HG03196 (cell line): ENCODE results near the gene MPV17L.
"Not testable (repeated sequence)": the region's sequence is repeated elsewhere in the genome, so short reads cannot be mapped to it uniquely, and the experiment has no call there.

Experiments
- ATAC-seq: cut with Tn5 transposase; IDR thresholded peaks from one replicate; pipeline ENCODE4 v1.9.1; 2021; ENCODE audit not compliant: unreplicated experiment

Gene MPV17L

DNA sequence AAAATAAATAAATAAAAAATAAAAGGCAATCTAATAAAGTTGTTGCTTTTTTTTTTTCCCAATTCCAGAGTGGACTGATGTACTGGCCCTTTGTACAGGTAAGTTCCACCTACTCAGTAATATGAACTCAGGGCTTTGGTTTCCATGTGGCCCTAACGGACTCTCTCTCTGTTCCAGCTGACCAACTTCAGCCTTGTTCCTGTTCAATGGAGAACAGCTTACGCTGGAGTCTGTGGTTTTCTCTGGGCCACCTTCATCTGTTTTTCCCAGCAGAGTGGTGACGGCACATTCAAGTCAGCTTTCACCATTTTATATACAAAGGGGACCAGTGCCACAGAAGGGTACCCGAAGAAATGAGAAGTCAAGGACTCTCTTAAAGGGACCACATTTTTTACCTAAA is 12.2 kb downstream of the MPV17L start:
- ATAC-seq: not testable (repeated sequence)

DNA sequence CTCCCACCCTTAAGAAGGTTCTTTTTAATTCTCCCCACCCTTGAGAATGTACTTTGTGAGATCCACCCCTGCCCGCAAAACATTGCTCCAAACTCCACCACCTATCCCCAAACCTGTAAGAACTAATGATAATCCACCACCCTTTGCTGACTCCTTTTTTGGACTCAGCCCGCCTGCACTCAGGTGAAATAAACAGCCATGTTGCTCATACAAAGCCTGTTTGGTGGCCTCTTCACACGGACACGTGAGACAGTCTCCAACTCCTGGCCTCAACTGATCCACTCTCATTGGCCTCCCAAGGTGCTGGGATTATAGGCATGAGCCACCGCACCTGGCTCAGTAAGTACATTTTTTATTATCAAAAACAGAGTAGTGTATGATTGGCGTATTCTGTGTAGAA is 13.9 kb downstream of the MPV17L start:
- ATAC-seq: not testable (repeated sequence)

GRCh38 chr16:15415511-15415985 is 20.0 kb downstream of the MPV17L start:
- ATAC-seq: no peak

DNA sequence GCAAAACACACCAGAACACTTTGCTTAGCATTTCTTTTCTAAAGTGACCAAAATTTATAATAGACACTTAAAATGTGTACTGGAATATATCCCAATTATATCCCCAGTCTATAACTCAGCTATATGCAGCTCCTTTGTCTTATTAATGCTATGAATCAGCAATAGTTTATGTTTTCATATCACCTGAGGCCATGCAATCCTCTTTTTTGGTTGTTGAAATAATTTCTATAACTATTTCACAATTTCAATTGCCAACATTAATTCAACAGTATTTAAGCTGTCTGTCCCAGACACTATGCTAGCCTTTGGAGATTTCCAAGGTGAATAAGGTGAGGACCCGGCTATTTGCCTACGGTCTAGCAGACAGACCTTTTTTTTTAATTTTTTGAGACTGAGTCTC is 21.6 kb downstream of the MPV17L start:
- no peak for ATAC-seq

DNA sequence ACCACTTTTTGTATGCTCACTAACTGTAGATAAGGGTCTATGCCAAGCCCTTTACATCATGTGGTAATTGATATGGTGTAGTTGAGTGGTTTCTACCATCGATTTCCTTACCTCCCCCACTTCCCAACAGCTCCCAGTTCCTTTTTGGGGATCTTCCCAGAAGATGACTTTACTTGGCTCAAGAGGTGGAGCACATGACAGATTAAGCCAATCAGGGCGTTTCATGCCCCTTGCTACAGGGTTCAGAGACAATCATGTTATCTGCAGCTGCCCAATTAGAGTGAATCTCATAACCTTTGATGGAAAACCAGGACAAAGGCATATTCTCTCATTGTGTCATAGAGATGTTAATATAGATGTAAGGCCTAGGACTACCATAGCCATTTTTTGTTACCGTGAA is 22.7 kb downstream of the MPV17L start:
- no peak for ATAC-seq

DNA sequence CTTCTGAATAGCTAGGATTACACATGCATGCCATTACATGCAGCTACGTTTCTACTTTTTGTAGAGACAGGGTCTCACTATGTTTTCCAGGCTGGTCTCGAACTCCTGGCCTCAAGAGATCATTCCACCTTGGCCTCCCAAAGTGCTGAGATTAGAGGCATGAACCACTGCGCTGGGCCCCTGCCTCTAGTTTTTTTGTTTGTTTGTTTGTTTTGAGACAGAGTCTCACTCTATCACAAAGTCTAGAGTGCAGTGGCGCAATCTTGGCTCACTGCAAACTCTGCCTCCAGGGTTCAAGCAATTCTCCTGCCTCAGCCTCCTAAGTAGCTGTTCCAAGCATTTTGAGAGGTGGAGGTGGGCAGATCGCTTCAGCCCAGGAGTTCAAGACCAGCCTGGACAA is 26.1 kb downstream of the MPV17L start:
- ATAC-seq: not testable (repeated sequence)

DNA sequence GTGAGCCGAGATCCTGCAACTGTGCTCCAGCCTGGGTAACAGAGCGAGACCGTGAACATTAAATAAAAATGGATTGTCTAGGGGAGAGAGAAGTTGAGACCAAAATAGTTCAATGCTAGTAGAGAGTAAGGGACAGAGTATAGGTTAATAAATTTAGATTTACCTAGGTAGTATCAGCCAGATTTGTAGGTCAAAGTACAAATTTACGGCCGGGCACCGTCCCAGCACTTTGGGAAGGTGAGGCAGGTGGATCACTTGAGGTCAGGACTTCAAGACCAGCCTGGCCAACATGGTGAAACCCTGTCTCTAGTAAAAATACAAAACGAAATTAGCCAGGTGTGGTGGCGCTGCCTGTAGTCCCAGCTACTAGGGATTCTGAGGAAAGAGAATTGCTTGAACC is 26.7 kb downstream of the MPV17L start:
- no peak for ATAC-seq

DNA sequence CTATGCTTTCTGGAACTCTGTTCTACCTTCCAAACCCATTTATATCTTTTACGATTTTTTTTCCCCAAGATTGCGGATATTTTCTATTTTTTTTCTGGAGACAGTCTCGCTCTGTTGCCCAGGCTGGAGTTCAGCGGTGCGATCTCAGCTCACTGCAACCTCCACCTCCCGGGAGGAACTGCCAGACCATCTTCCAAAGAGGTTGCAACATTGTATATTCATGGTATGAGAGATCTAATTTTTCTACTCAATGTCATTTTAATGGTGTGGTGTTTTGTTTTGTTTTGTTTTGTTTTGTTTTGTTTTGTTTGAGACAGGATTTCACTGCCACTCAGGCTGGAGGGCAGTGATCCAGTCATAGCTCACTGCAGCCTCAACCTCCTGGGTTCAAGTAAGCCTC is 30.3 kb downstream of the MPV17L start:
- no peak for ATAC-seq

- ATAC-seq: no peak
These were observed 31.2 kb downstream of the MPV17L start for GRCh38 chr16:15426796-15427195.

GRCh38 chr16:15427648-15428239 is 32.2 kb downstream of the MPV17L start:
- ATAC-seq: no peak

DNA sequence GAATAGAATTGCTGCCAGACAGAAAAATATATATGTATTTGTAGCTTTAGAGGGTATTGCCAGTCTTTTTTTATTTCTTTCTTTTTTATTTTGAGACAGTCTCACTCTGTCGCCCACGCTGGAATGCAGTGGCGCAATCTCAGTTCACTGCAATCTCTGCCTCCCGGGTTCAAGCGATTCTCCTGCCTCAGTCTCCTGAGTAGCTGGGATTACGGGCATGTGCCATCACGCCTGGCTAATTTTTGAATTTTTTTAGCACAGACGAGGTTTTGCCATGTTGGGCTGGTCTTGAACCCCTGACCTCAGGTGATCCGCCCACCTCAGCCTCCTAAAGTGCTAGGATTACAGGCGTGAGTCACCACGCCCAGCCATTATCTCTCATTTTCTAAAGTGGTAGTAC is 35.3 kb downstream of the MPV17L start:
- ATAC-seq: not testable (repeated sequence)

DNA sequence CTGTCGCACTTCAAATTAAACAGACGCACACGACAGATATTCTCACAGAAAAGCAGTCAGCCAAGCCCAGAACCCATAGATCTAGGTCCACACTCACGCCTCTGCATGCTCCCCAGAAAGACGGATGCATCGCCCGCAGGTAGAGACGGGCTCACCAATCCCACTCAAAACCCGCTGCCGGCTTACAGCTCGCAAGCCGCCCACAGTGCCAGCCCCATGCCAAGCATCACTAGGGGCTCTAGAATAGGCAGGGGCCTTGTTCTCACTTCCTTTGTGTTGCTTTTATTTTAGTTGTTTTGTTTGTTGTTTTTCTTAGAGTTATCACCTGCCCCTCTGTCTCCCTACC is 38.5 kb downstream of the MPV17L start:
- ATAC-seq: no peak

GRCh38 chr16:15434425-15435215 is 39.1 kb downstream of the MPV17L start, which contains the start of gene BMERB1:
Gene BMERB1, plus strand, starts transcription at chr16:15434588. Its CDS starts 66 bp downstream, at chr16:15434654.
- ATAC-seq: no peak

DNA sequence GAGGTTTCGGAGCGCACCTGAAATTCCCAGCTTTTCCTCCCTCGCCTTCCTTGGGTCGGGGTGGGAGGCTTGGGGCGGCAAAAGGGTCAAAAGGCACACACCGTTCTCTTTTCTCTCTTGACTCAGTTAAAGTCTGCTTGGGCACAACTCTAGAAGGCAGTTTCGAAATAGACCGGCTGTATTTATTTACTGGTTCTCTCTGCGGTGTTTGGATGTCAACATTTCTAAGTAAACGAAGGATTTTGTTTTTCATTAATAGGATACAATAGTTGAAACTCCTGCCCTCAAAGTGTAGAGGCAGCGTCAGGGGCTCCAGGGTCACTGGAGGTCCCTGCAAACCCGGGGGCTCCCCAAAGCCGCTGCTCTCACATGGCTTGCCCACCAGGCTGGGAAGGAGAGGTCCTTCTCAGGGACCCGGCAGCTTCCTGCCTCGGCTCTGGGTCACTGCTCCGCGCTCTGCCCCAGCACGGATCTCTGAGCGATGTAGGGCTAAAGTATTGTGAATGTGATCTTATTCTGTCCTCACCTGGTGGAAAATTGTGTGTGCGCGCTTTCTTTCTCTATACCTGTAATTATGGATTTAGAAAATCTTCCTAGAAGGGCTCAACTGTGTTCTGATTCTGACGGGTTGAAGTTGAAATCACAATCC is 39.8 kb downstream of the MPV17L start:
- no peak for ATAC-seq

- ATAC-seq: no peak
These were observed 43.5 kb downstream of the MPV17L start for GRCh38 chr16:15439102-15439501.

DNA sequence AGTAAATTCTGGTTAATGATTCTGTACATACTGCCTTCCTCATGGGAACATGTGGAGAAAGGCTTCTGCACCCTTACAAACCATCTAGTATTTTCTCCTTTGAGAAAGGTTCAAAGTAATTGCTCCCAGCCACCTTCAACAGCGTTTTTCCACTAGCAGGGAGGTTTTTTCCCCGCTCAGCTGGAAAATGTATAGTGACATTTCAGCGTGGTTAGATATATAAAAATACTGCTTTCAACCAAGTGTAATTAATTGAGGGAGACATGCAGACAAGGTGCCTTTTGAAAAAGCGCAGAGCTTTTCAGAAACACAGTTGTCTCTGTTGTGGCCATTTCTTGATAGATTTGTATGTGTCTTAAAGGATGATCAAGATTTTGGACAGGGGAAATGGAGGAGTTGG is 44.0 kb downstream of the MPV17L start:
- ATAC-seq: no peak

- no peak for ATAC-seq
These were observed 45.3 kb downstream of the MPV17L start for GRCh38 chr16:15440852-15441251.

DNA sequence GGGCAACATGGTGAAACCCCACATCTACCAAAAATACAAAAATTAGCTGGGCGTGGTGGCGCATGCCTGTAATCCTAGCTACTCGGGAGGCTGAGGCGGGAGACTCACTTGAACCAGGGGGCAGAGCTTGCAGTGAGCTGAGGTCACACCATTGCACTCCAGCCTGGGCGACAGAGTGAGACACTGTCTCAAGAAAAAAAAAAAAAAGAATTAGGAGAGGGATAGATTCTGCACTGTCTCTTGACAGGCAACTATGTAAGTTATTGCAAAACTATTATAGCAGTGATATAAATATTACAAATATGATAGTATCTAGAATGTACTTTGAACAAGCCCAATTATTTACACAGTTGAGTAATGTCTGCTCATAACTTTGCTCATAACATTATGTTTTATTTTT is 46.6 kb downstream of the MPV17L start:
- not testable (repeated sequence) for ATAC-seq

DNA sequence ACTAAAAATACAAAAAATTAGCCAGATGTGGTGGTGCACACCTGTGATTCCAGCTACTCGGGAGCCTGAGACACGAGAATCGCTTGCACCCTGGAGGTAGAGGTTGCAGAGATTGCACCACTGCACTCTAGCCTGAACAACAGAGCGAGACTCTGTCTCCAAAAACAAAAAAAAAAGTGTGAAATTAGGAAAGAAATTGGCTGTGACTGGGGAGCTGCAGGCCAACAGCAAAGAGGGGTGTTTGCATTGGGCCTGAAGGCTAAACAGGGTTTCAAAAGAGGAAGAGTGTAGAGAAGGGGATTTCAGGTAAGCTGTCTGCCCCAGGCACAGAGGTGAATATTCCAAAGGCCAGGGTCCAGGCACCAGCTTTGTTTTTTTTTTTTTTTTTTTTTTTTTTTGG is 48.2 kb downstream of the MPV17L start:
- ATAC-seq: no peak

- no peak for ATAC-seq
These were observed 48.7 kb downstream of the MPV17L start for GRCh38 chr16:15444264-15444663.

DNA sequence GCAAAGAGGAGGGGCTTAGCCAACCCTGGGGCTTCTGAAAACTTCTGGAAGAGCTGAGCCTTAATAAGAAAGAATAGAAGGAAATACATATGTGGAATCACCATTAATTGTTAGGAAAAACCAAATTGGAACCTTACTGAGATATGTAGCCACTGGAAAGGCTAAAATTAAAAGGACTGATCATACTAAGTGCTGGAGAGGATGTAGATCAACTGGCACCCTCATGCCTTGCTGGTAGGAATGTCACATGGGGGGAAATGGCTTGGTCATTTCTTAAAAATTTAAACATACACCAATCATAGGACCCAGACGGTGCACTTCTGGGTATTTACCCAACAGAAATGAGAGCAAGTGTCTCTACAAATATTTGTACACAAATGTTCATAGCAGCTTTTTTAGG is 49.9 kb downstream of the MPV17L start:
- no peak for ATAC-seq

DNA sequence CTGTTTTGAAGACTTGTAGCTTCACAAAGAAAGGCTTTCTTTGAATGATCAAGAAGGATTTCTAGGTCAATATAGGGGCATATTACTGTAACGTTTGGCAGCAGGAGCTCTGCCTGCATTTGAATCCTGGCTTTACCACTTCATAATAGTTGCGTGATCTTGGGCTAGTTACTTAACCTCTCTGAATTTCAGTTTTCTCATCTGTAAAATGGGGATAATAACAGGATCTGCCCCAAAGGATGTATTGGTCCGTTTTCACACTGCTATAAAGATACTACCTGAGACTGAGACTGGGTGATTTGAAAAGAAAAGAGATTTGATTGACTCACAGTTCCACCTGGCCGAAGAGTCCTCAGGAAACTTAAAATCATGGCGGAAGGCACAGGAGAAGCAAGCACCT is 51.3 kb downstream of the MPV17L start:
- ATAC-seq: no peak
